ENCODE measurements around the gene PLXNB2.
"Not testable (repeated sequence)": the region's sequence is repeated elsewhere in the genome, so short reads cannot be mapped to it uniquely, and the experiment has no call there.

PLXNB2 gene

GRCh38 chr22:50306753-50307749, at the start of gene PLXNB2:
Gene PLXNB2, minus strand, starts transcription at chr22:50307646. Its CDS starts 17,062 bp downstream, at chr22:50290584.
- DNase-seq, result peak; percentile 14

- no peak for DNase-seq
Measured at GRCh38 chr22:50357222-50357621, 49.8 kb upstream of the PLXNB2 start.

- DNase-seq, result no peak
Measured at GRCh38 chr22:50356186-50356585, 48.7 kb upstream of the PLXNB2 start.

- DNase-seq, result no peak
Measured at GRCh38 chr22:50348058-50348457, 40.6 kb upstream of the PLXNB2 start.

- DNase-seq, result no peak
Measured at GRCh38 chr22:50347157-50347556, 39.7 kb upstream of the PLXNB2 start.

- no peak for DNase-seq
Measured at GRCh38 chr22:50346470-50346869, 39.0 kb upstream of the PLXNB2 start.

- no peak for DNase-seq
Measured at GRCh38 chr22:50343541-50343935, 36.1 kb upstream of the PLXNB2 start.

- peak; percentile 15 for DNase-seq
Measured at GRCh38 chr22:50342651-50343540, 35.5 kb upstream of the PLXNB2 start, which contains the start of gene PPP6R2. Gene PPP6R2, plus strand, starts transcription at chr22:50343327. Its CDS starts 50,582 bp downstream, at chr22:50393909.

GRCh38 chr22:50341977-50342650, 34.7 kb upstream of the PLXNB2 start:
- DNase-seq, result no peak

- DNase-seq, result no peak
Measured at GRCh38 chr22:50339945-50340879, 32.8 kb upstream of the PLXNB2 start.

GRCh38 chr22:50338860-50339462, 31.5 kb upstream of the PLXNB2 start:
- DNase-seq, result no peak

GRCh38 chr22:50338042-50338573, 30.7 kb upstream of the PLXNB2 start:
- no peak for DNase-seq

- no peak for DNase-seq
Measured at GRCh38 chr22:50337262-50338041, 30.0 kb upstream of the PLXNB2 start.

- not testable (repeated sequence) for DNase-seq
Measured at GRCh38 chr22:50334433-50334832, 27.0 kb upstream of the PLXNB2 start.

GRCh38 chr22:50329236-50329635, 21.8 kb upstream of the PLXNB2 start:
- no peak for DNase-seq

GRCh38 chr22:50327711-50328019, 20.2 kb upstream of the PLXNB2 start:
- DNase-seq, result no peak

- DNase-seq, result peak; percentile 13
Measured at GRCh38 chr22:50326956-50327710, 19.7 kb upstream of the PLXNB2 start, which contains the start of gene DENND6B. Gene DENND6B, minus strand, starts transcription at chr22:50327012. Its CDS starts 24 bp downstream, at chr22:50326988.

GRCh38 chr22:50326225-50326955, 18.9 kb upstream of the PLXNB2 start:
- DNase-seq, result no peak
